Sigmoid colon (tissue), 7 donors: Measurements from ENCODE around the gene CYB561A3. TPM values are rescaled to one million over a fixed set of nuclear protein-coding genes. Genes with fewer than 3 reads are reported as not detected.

Experiments used
- DNase-seq: peaks from one replicate; pipeline ENCODE4 v3.0.0-alpha.2; 2019
- H3K27ac ChIP-seq, 4 donors: fragments of 200-600 bp; sonication (generic); one replicate each; pipeline ENCODE4 v1.5.1; 2016 to 2019; ENCODE audit warnings: mild to moderate bottlenecking in 1 of 4
- H3K27me3 ChIP-seq, 3 donors: fragments of 200-600 bp; sonication (generic); one replicate each; pipeline ENCODE4 v1.5.1; 2019; ENCODE audit warnings: mild to moderate bottlenecking in 1 of 3
- H3K36me3 ChIP-seq, 4 donors: fragments of 200-600 bp; sonication (generic); one replicate each; pipeline ENCODE4 v1.5.1; 2016 to 2019
- H3K4me1 ChIP-seq, 4 donors: fragments of 200-600 bp; sonication (generic); one replicate each; pipeline ENCODE4 v1.5.1; 2017 to 2019
- H3K4me3 ChIP-seq, 4 donors: fragments of 200-600 bp; sonication (generic); one replicate each; pipeline ENCODE4 v1.5.1; 2017 to 2019; ENCODE audit warnings: mild to moderate bottlenecking in 2 of 4, moderate library complexity in 1 of 4
- H3K9me3 ChIP-seq, 4 donors: fragments of 200-600 bp in 3 of 4; sonication (generic) in 3 of 4; one replicate each; pipeline versions ENCODE4 v1.5.1 to v1.6.1; 2013 to 2019
- EP300 ChIP-seq, 4 donors: sonication (generic); formaldehyde crosslinking; IDR thresholded peaks; one replicate each; pipeline ENCODE4 v1.6.1; 2017; ENCODE audit warnings: antibody characterized with exemption in 4 of 4
- POLR2A ChIP-seq, 2 donors: fragments of 450-650 bp; IDR thresholded peaks; one replicate each; pipeline ENCODE4 v1.6.1; 2016; ENCODE audit warnings: antibody characterized with exemption in 2 of 2, mild to moderate bottlenecking in 2 of 2, moderate library complexity in 2 of 2
- POLR2AphosphoS5 ChIP-seq, 4 donors: sonication (generic); formaldehyde crosslinking; IDR thresholded peaks; one replicate each; pipeline ENCODE4 v1.6.1; 2017; ENCODE audit warnings: antibody characterized with exemption in 4 of 4
- WGBS, 2 donors: extraction: QIAGEN DNeasy Blood & Tissue Kit; methylation state at CpG; one replicate each; pipeline ENCODE4 v1.1.7; 2013; 5-methylcytosine and 5-hydroxymethylcytosine counted together
- intact Hi-C: fragments of 100-400 bp; cut with DNase I; formaldehyde crosslinking; loops from one replicate; pipeline ENCODE4 v1.15.1; 2023
- polyA plus RNA-seq, 3 donors: library from polyadenylated mRNA; stranded (reverse); fragments of 200-250 nt; gene quantifications; one replicate each; pipeline ENCODE4 v1.2.3, GENCODE V29; 2013
- total RNA-seq, 4 donors: library from RNA; depleted of rRNA; stranded (reverse); fragments of >200 nt; gene quantifications; one replicate each; pipeline ENCODE4 v1.1.0, GENCODE V29; 2016
- TF ChIP-seq, protein P1 (sequence below), 4 experiments: fragments of 450-650 bp in 3 of 4; fragments of 200-600 bp in 1 of 4; IDR thresholded peaks; one replicate each; pipeline ENCODE4 v1.5.1; 2016 to 2019; ENCODE audit warnings: antibody characterized with exemption in 4 of 4, mild to moderate bottlenecking in 3 of 4, moderate library complexity in 2 of 4
- donor health status: healthy with polysubstance abuse.
- donor health status: Bipolar disorder and iron deficiency.
- donor health status: healthy.

Gene CYB561A3
- total and polyA plus RNA-seq, 7 donors = 17.3 to 66.2 (median 35.1) TPM

DNA sequence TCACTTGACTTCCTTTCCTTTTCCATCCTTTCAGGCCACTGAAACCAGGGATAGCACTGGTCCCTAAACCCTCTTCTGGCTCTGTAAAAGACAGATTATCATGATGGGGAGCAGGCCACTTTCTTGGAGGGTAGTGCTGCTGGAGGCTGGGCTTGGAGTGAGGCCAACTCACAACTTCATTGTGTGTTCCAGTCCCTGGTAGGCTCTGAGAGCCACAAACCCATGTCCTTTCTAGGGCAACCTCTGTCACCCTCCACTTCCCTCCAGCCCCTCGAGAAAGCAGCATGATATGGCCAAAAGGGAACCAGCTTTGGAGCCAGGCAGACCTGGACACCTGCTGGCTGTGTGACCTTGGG, 26.3 kb downstream of the CYB561A3 start:
- WGBS, 2 donors = 84 to 86% methylated on average over 1 of the region's 1 CpG
- no peak for DNase-seq
- Histone ChIP-seq H3K4me3 (no peak overlapping the region), H3K27me3 (no peaks in the 10 kb centered on the region), H3K36me3 (peaks cover 0 to 6% (median 3%) of the 10 kb centered on the region in 4 donors), H3K9me3 (no peaks in the 10 kb centered on the region), H3K4me1 (peaks cover 0 to 32% (median 23%) of the 10 kb centered on the region in 4 donors), H3K27ac (peak overlapping the region in 1 of 4 donors; percentile 17)
- TF ChIP-seq POLR2AphosphoS5 (IDR thresholded peaks at IDR 0.05) (no peak), POLR2A (IDR thresholded peaks at IDR 0.05) (no peak), EP300 (IDR thresholded peaks at IDR 0.05) (no peak)
- TF ChIP-seq, protein P1, sequence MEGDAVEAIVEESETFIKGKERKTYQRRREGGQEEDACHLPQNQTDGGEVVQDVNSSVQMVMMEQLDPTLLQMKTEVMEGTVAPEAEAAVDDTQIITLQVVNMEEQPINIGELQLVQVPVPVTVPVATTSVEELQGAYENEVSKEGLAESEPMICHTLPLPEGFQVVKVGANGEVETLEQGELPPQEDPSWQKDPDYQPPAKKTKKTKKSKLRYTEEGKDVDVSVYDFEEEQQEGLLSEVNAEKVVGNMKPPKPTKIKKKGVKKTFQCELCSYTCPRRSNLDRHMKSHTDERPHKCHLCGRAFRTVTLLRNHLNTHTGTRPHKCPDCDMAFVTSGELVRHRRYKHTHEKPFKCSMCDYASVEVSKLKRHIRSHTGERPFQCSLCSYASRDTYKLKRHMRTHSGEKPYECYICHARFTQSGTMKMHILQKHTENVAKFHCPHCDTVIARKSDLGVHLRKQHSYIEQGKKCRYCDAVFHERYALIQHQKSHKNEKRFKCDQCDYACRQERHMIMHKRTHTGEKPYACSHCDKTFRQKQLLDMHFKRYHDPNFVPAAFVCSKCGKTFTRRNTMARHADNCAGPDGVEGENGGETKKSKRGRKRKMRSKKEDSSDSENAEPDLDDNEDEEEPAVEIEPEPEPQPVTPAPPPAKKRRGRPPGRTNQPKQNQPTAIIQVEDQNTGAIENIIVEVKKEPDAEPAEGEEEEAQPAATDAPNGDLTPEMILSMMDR (IDR thresholded peaks at IDR 0.05) = no peak
- intact Hi-C loops = loop anchor here (10.0 kb wide), 1 partner anchor 431 kb away; the partner anchor contains the start of gene PRPF19

DNA sequence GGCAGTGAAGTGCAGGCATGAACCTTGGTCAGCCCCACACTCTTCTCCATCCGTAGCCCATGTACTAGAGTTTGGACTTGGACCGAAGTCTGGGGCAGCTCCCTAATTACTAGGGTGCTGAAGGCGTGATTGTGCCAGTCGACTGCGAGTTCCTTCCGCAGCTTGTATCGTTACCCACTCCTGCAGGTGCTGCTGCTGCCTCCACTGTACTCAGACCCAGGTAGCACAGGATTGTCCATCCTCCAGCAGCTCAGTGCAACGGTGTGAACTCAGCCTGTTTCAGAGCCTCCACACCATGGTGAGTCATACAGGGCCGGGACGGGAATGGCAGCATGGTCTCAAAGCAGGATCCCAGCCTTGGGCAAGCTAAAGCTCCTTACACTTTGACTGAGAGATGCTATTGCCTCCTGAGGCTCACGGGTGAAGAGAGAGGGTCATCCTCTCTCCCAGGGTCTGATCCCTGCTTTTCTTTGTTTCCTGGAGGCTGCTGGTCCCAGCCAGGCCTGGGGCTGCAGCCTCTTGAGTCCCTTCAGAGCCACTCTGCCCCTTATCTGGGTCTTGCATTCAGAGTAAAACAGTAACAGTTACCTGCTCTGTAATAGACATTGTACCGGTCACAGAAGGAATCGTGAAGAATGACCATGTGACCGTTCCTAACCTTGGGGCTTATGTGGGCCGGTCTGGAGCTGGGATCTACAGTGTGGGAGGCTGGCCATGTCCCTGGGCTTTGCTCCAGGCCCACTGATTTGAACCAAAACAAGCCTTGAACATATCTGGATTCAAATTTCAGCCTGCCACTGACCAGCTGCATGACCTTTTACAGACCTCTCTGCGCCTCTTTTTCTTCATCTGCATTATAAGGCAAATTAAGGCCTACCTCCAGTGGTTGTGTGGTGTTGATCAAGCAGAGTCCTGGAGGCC, 27.0 kb downstream of the CYB561A3 start:
- H3K27ac ChIP-seq = peak overlapping the region in 1 of 4 donors; percentile 92
- H3K4me1 ChIP-seq = peaks cover 0 to 32% (median 24%) of the 10 kb centered on the region in 4 donors
- peak; percentile 48 for DNase-seq
- H3K9me3 ChIP-seq = no peaks in the 10 kb centered on the region
- intact Hi-C loops = loop anchor here (10.0 kb wide), 1 partner anchor 430 kb away; the partner anchor contains the start of gene PRPF19
- H3K4me3 ChIP-seq = no peak overlapping the region
- WGBS, 2 donors = 83 to 91% methylated on average over 16 of the region's 16 CpGs
- peaks cover 0 to 9% (median 5%) of the 10 kb centered on the region in 4 donors for H3K36me3 ChIP-seq
- no peaks in the 10 kb centered on the region for H3K27me3 ChIP-seq
- TF ChIP-seq POLR2AphosphoS5 (IDR thresholded peaks at IDR 0.05) = no peak
- TF ChIP-seq, protein P1 (IDR thresholded peaks at IDR 0.05) = no peak
- no peak for TF ChIP-seq EP300 (IDR thresholded peaks at IDR 0.05)
- no peak for TF ChIP-seq POLR2A (IDR thresholded peaks at IDR 0.05)

DNA sequence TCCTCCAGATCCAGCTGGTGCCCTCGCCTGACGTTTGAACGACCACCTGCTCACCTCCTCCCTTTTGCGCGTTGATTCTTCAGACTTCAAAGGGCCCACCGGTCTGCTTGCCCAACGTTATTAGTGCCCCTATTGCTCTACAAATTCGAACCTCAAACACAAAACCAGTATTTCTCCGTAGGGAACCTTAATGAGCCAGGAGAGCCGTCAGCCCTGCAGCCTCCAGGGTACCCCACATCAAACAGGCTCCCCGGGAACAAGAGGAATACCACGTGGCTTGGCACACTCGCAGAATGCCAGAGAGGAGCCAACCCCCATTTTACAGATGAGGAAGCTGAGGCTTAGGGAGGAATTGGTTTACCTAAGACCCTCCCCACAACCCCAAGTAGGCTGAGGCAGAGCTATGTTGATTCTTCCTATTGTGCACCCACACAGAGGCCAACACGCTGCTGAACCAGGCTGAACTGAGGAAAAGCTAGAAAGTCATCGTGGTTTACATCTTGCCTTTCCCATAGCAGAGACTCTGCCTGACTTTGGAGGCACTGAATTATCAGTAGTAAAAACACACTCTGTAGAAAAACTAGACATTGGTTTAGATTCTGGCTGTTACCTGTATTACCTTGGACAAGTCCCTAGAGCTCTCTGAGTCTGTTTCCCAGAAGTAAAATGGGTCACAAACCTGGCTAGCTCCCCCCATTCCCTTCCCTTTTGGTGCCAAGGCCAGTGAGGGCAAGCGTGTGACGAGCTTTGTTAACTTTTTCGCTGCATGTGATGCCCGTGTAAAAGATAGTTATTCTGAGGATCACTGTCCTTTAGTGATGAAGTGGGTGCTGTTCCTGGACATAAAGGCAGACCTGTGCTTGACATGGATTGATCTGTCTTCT, 27.9 kb downstream of the CYB561A3 start:
- Histone ChIP-seq H3K4me3 (peak overlapping the region; percentile 79 to 96 (median 92)), H3K9me3 (no peaks in the 10 kb centered on the region), H3K36me3 (peaks cover 0 to 14% (median 7%) of the 10 kb centered on the region in 4 donors), H3K27ac (peak overlapping the region; percentile 86 to 95 (median 90)), H3K4me1 (peaks cover 0 to 32% (median 24%) of the 10 kb centered on the region in 4 donors), H3K27me3 (no peaks in the 10 kb centered on the region)
- DNase-seq = no peak
- intact Hi-C loops = loop anchor here (1.0 to 10.0 kb wide), 2 partner anchors 29 to 429 kb away; partner anchors contain the start of genes PRPF19 and TMEM138
- TF ChIP-seq, protein P1 (IDR thresholded peaks at IDR 0.05) = no peak
- TF ChIP-seq POLR2AphosphoS5 (IDR thresholded peaks at IDR 0.05) = no peak
- no peak for TF ChIP-seq EP300 (IDR thresholded peaks at IDR 0.05)
- TF ChIP-seq POLR2A (IDR thresholded peaks at IDR 0.05) = no peak
- WGBS, 2 donors = 27 to 28% methylated on average over 19 of the region's 19 CpGs

DNA sequence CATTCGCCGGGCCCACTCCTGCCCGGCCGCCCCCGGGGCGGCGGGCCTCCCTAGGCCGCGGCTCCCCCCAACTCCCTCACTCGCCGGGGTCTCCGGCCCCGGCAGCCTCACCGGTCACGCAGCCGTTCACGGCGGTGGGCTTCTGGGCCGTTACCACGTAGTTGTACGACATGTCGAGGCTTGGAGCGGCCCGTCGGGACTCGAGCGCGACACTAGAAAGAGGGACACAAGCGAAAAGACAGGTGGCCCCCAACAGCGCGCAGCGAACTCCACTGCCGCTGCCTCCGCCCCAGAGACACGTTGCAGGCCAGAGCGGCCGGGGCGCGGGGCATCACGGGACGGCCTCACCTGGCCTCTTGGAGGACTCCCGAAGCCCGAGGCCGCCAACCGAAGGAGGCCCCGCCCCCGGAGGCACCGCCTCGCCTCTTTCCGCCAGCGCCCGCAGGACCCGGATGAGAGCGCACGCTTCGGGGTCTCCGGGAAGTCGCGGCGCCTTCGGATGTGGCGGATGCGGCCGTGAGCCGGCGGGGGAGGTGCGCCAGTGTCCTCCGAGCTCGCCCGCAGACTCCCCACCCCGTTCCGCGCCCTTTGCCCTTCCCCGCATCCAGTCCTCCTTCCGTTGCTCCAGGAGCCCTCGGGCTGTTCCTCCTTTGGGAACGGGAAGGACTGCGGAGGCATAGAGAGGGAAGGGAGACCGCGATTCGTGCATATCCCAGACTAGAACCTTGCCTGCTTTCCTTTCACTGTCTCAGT, 28.7 kb downstream of the CYB561A3 start, which contains the start of the genes DDB1 and TKFC:
TSS of gene DDB1 (minus strand) at position 309 of the 753 bp plus-strand sequence. CDS start at position 172, 137 bp downstream.
TSS of gene TKFC (plus strand) at position 432 of the 753 bp plus-strand sequence. CDS start 1,501 bp downstream, outside the sequence.
- intact Hi-C loops = loop anchor here (1.0 to 10.0 kb wide), 2 partner anchors 29 to 428 kb away; partner anchors contain the start of genes PRPF19 and TMEM138
- H3K9me3 ChIP-seq = no peaks in the 10 kb centered on the region
- H3K27me3 ChIP-seq = no peaks in the 10 kb centered on the region
- peak; percentile 97 for DNase-seq
- H3K4me1 ChIP-seq = peaks cover 0 to 32% (median 24%) of the 10 kb centered on the region in 4 donors
- TF ChIP-seq, protein P1 (IDR thresholded peaks at IDR 0.05) = no peak
- TF ChIP-seq POLR2A (IDR thresholded peaks at IDR 0.05) (peak; percentile 65 to 67), EP300 (IDR thresholded peaks at IDR 0.05) (peak in 1 of 4 donors; percentile 56), POLR2AphosphoS5 (IDR thresholded peaks at IDR 0.05) (peak; percentile 76 to 91 (median 87))
- peaks cover 0 to 18% (median 9%) of the 10 kb centered on the region in 4 donors for H3K36me3 ChIP-seq
- whole genome bisulfite sequencing, 2 donors = 0% methylated on average over 81 of the region's 81 CpGs
- peak within 1 kb of the TSS; percentile 86 to 95 (median 90) for H3K27ac ChIP-seq
- H3K4me3 ChIP-seq = peak within 1 kb of the TSS; percentile 79 to 96 (median 92)
